ENCODE data around the gene GOLPH3. TPM values are rescaled to one million over a fixed set of nuclear protein-coding genes. Genes with fewer than 3 reads are reported as not detected.

GOLPH3 gene
- total and polyA plus RNA-seq, 2 of the 8 experiments (the other 6 are each of a cell fraction or from before 2014, with no cell fraction given), result 53.7 to 93.6 TPM

GRCh38 chr5:32138839-32139493 is 35.2 kb downstream of the GOLPH3 start:
- peaks cover 0 to 48% of the 10 kb centered on the region in 2 experiments; a peak in 2 of 4 replicates for H3K79me2 ChIP-seq (ENCODE audit: control insufficient read depth in 1 of 2, insufficient read depth in 2 of 2, low read length in 2 of 2)
- H3K56ac ChIP-seq (replicated peaks; ENCODE audit: insufficient read length, low read depth, low read length), result no peak overlapping the region
- no peak overlapping the region for H3K18ac ChIP-seq (ENCODE audit: extremely low read depth, low read length)
- ChIA-PET POLR2A (ENCODE audit: partially characterized antibody) (interaction anchor here (1.4 kb wide), 1 partner anchor 17 kb away, joined by 3 read pairs; no protein-coding TSS in a partner anchor), CTCF (ENCODE audit: partially characterized antibody) (interaction anchor here (1.7 kb wide), 1 partner anchor 93 kb away, joined by 5 read pairs; no protein-coding TSS in a partner anchor)
- H4K8ac ChIP-seq (ENCODE audit: extremely low read depth, insufficient read depth, low read length), result no peak overlapping the region
- H3K27ac ChIP-seq (ENCODE audit: low read depth, low read length), result no peak overlapping the region
- H3K4me2 ChIP-seq (ENCODE audit: insufficient read depth in 1 of 2, low read depth in 2 of 2, low read length in 2 of 2), result no peak overlapping the region
- H2AK5ac ChIP-seq (ENCODE audit: low read depth, low read length), result no peak overlapping the region
- no peaks in the 10 kb centered on the region for H3K79me1 ChIP-seq (ENCODE audit: low read depth, low read length)
- no peaks in the 10 kb centered on the region for H3K23me2 ChIP-seq (ENCODE audit: low read depth, low read length)
- peaks cover 7 to 29% (median 13%) of the 10 kb centered on the region in 4 experiments for H3K36me3 ChIP-seq (ENCODE audit: control insufficient read depth in 2 of 4, insufficient read depth in 4 of 4, low read length in 3 of 4)
- no peak overlapping the region for H2BK20ac ChIP-seq (ENCODE audit: low read length)
- no peak overlapping the region for H2AFZ ChIP-seq (ENCODE audit: low read length)
- no peak overlapping the region for H4K91ac ChIP-seq (replicated peaks; ENCODE audit: insufficient read length, low read length)
- DNase-seq (ENCODE audit: low read depth in 1 of 2, low spot score in 2 of 2), result no peak
- no peak overlapping the region for H2BK15ac ChIP-seq (ENCODE audit: low read length)
- no peak overlapping the region for H3K4ac ChIP-seq (replicated peaks; ENCODE audit: insufficient read length, low read depth, low read length)
- peaks cover 0 to 1% (median 0%) of the 10 kb centered on the region in 4 experiments; a peak in 1 of 7 replicates for H3K27me3 ChIP-seq (replicated peaks in 1 of 4; ENCODE audit: control insufficient read depth in 3 of 4, extremely low read depth in 1 of 4, insufficient read depth in 3 of 4, low read length in 3 of 4)
- no peak overlapping the region for H2BK120ac ChIP-seq (replicated peaks; ENCODE audit: low read depth, low read length)
- TF ChIP-seq SP4 (IDR thresholded peaks at IDR 0.05; ENCODE audit: low read length), result no peak
- TF ChIP-seq ASH2L (IDR thresholded peaks at IDR 0.05; ENCODE audit: low read length), result no peak
- no peak for TF ChIP-seq KDM1A (IDR thresholded peaks at IDR 0.05; ENCODE audit: borderline replicate concordance, low read length)
- TF ChIP-seq POLR2A (IDR thresholded peaks at IDR 0.05; ENCODE audit: control extremely low read depth in 1 of 2, low read depth in 2 of 2, low read length in 2 of 2), result no peak
- no peak for TF ChIP-seq HDAC6 (IDR thresholded peaks at IDR 0.05; ENCODE audit: low read depth, low read length)
- TF ChIP-seq ATF2 (IDR thresholded peaks at IDR 0.05; ENCODE audit: low read length), result no peak
- TF ChIP-seq SP2 (IDR thresholded peaks at IDR 0.05; ENCODE audit: low read length), result no peak
- no peak for TF ChIP-seq HDAC2 (IDR thresholded peaks at IDR 0.05; ENCODE audit: borderline replicate concordance in 1 of 2, low read depth in 2 of 2, low read length in 2 of 2)
- no peak for TF ChIP-seq RXRA (IDR thresholded peaks at IDR 0.05; ENCODE audit: insufficient read depth, low read depth, low read length)
- no peaks in the 10 kb centered on the region for H3K4me1 ChIP-seq (replicated peaks in 1 of 4; ENCODE audit: control insufficient read depth in 3 of 4, insufficient read depth in 4 of 4, low read length in 3 of 4)
- no peak overlapping the region for H3K9ac ChIP-seq (replicated peaks in 1 of 4; ENCODE audit: extremely low read depth in 1 of 4, low read depth in 3 of 4, low read length in 3 of 4)
- H4K5ac ChIP-seq (ENCODE audit: insufficient read length, low read depth, low read length), result no peak overlapping the region
- peaks cover 0 to 6% of the 10 kb centered on the region in 2 experiments; a peak in 1 of 4 replicates for H3K9me3 ChIP-seq (ENCODE audit: insufficient read depth in 2 of 2, low read depth in 1 of 2, low read length in 1 of 2)
- no peak overlapping the region for H3K14ac ChIP-seq (ENCODE audit: insufficient read length)
- WGBS, 2 experiments (ENCODE audit: extremely low coverage in 1 of 2, insufficient coverage in 1 of 2, insufficient read length in 1 of 2, insufficient replicate concordance in 2 of 2, low coverage in 1 of 2, low lambda C conversion rate in 2 of 2, missing lambda C conversion rate in 1 of 2), result 97% methylated on average over 7 of the region's 7 CpGs; no CpG with 5 or more reads in 1 of the 2 experiments
- no peak overlapping the region for H3K23ac ChIP-seq (ENCODE audit: insufficient read length)
- no peak overlapping the region for H2BK5ac ChIP-seq (ENCODE audit: low read depth, low read length)
- H4K20me1 ChIP-seq (replicated peaks in 1 of 2; ENCODE audit: control insufficient read depth in 1 of 2, insufficient read depth in 2 of 2, low read length in 2 of 2), result no peaks in the 10 kb centered on the region
- FAIRE-seq, result no peak
- no peak overlapping the region for H2BK12ac ChIP-seq (ENCODE audit: low read depth, low read length)
- no peak overlapping the region for H3K4me3 ChIP-seq (ENCODE audit: extremely low read depth in 1 of 4, insufficient read depth in 2 of 4, low read depth in 3 of 4, low read length in 4 of 4)

Measured in H1 (cell line).